C1 segment of cervical spinal cord (tissue), 14 donors: Measurements from ENCODE around the gene SLC52A1.
"Not testable (repeated sequence)": the region's sequence is repeated elsewhere in the genome, so short reads cannot be mapped to it uniquely, and the experiment has no call there.

Experiments
- DNase-seq, 14 donors: peaks; one replicate each; lab custom pipeline; 2025; lab: John Stamatoyannopoulos, UW

The SLC52A1 gene

DNA sequence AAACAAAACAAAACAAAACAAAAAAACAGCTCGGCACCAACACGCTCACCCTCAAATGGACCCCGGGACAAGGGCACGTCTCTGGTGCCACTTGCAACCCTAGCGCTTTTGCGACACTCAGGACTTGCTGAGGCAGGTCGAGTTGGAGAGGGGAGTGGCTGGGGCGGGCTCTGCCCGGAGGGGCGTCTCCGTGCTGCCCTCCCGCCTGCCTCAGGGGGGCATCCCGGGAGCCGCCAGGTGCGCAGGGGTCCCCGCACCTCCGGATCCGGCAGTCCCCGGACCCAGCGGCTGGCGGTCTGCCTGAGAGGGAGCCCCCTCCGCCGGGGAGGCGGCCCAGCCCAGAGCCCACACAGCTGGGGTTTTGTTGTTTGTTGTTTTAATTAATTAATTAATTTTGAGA is at the start of gene SLC52A1:
Gene SLC52A1, minus strand, starts transcription at position 112 of the 400 bp plus-strand sequence. CDS start 820 bp downstream, outside the sequence.
- DNase-seq: no peak

DNA sequence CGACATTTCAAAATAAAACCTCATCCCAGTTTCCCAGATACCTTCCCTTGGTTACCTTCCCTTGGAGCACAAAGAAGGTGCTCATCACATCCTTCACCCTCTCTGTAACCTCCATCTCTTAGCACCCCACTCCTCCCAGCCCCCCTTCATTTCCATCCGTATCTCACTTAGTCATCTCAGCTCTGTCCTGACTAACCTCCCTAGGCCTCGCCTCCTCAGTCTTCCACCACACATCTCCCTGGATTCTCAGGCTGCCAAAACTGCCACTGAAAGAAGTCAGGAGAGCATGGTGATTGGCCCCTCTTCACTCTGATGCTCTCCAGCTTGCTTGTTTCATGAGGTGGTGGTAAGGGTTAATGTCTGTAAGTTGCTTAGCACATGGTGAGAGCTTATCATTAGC is 45.4 kb upstream of the SLC52A1 start:
- DNase-seq: no peak

DNA sequence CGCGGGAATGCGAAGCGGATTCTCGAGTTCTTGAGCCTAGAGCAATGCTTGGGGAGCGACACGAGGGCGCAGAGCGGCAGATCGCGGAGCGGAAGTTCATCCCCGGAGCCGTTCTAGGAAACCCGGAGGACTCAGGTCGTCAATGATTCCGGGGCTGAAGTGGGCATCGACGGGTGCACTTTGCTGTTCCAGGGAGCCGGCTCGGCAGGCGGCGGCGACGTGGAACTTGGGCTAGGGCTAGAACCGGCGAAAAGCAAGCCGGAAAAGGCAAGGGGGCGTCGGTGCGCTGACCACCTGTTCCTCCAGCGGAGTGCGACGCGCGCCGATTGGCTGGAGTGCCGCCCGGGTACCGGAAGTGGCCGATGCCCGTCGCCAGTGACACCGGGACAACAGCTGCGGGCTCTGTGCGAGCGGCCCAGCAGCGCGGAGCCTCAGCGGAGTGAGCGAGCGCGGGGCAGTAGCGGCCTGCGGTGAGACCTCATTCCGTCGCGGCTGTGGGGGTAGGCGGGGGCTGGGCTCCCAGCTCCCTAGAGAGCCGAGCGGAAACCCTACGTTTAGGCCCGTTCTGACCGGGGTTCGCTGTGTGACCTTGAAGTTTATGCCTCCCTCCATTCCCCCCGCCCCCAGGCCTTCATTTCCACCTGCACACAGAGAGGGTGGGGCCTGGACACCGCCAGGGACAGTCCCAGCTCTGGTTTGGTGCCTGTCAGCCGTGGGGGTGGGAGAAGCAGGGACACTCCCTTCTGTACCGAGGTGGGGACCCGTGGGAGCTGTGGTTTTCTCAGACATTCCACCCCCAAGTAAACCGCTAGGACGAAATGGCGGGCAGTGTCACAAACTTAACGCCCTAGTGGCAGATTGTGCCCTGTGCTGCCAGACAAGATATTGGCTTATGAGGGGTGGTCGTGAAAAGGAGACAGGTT is 43.1 kb upstream of the SLC52A1 start, which contains the start of gene ZFP3:
Gene ZFP3, plus strand, starts transcription at position 362 of the 923 bp plus-strand sequence. CDS start 13,038 bp downstream, outside the sequence.
- DNase-seq: peak; percentile 29 to 94 (median 86)

DNA sequence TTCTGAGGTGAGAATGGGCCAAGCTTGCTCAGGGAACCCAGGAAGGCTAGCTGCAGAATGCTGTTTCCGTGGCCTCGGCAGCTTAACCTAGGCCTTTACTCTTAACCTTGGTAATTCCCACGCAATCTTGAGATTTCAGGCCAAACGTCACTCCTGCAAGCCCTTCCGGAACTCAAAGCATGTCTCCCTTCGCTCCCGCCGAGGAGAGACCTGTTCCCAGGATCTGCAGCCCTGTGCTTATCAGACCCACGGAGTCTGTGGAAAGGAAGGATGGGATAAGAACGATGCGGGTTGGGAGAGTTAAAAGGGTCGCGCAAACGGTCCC is 42.5 kb upstream of the SLC52A1 start:
- no peak for DNase-seq

DNA sequence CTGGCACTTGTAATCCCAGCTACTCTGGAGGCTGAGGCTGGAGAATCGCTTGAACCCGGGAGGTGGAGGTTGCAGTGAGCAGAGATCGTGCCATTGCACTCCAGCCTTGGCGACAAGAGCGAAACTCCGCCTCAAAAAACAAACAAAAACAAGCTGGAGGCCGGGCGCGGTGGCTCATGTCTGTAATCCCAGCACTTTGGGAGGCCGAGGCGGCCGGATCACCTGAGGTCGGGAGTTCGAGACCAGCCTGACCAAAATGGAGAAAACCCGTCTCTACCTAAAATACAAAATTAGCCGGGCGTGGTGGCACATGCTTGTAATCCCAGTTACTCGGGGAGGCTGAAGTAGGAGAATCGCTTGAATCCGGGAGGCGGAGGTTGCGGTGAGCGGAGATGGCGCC is 42.0 kb upstream of the SLC52A1 start:
- not testable (repeated sequence) for DNase-seq

DNA sequence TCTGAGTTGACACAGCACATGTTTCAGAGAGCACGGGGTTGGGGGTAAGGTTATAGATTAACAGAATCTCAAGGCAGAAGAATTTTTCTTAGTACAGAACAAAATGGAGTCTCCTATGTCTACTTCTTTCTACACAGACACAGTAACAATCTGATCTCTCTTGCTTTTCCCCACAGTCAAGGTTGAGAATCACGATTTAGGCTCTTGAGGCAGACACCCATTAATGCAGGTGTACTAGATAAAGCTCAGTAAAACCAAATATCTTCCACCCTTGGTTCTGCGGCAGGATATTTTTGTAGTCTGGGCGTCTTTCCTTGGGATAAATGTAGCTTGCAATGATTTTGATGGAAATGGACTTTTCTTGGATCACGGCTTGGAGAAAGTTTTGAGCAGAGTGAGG is 40.2 kb upstream of the SLC52A1 start:
- DNase-seq: not testable (repeated sequence)

DNA sequence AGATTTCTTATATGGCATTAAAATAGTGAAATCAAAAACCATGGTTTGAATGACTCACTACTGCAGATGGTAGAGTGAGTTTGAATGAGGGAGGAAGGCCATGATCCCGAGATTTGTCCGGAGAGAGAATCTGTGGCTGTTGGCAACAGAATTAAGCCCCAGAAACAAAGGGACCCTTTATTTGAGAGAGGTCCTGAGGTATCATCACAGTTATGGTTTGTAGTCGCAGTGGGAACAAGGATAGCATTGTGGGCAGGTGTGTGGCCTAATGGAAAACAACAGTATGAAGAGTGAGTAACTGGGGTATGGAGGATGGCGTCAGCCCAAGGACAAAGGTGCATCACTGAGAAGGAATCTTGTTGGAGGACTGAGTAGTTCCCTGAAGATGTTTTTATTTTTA is 34.5 kb upstream of the SLC52A1 start:
- DNase-seq: no peak

DNA sequence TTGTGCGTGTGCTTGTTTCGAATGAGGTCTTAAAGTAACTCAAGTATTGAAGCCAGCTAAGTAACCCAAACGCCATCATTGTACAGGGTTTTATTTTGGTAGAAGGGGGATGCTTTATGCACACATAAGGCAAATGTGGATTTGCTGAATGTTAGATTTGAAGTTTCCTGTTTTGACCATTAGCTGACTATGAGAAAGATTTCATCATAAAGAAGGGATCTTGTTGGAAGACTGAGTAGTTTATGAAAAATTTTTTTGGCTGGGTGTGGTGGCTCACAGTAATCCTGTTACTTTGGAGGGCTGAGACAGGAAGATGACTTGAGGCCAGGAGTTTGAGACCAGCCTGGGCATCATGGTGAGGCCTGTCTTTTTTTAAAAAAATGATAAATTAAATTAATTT is 33.0 kb upstream of the SLC52A1 start:
- DNase-seq: no peak

DNA sequence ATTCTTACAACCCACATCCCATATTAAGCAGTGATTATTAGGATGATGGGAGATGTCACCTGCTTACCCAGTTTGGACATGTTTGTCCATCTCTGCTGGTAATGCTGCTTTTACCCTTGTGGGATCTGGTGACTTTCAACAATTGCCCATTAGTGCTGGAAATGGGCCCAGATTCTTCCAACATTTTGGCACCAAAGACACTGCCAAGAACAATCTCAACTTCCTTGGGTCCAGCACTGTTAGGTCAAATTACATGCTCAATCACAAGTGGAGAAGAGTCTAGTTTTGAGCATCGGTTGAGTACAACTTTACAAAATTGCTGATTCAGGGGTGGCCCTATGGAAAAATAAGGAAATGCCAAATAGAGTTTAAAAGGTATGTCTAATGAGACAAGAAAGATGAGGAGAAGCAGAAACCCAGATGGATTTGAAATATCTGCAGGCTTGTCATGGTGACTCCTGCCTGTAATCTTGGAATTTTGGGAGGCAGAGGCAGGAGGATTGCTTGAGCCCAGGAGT is 30.1 kb upstream of the SLC52A1 start:
- DNase-seq: no peak

DNA sequence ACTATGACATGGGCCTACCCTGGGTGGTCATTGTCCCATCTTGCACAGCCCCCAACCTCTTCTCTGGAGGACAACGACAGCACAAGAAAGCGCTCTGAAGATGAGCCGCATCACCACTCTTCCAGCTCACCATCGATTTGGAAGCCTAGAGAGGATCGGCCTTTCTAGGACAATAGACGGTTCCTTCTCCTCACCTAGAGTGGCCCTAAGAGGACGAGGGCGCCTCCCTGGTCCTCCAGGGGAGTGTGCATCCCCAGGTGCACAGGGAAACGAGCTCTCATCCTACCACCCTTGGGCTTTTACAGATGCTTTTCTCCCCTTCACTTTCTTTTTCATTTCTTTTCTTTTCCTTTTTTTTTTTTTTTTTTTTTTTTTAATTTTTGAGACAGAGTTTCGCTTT is 20.3 kb upstream of the SLC52A1 start:
- DNase-seq: no peak

DNA sequence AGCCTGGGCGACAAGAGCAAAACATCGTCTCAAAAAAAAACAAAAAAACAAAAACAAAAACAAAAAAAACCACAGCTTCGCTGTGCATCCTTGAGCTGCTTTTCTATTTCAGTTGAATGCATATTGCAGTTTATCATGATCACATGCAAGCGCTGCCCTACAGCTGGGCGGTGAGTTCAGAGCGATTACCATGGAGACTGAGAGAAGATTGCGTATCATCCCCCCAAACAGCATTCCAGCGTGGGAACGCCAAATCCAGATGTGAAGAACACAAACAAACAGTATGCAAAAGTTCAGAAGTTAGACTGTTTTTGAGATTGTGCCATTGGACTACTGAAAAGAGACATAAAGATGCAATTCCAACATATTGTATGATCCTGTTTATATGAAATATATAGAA is 15.1 kb upstream of the SLC52A1 start:
- no peak for DNase-seq

DNA sequence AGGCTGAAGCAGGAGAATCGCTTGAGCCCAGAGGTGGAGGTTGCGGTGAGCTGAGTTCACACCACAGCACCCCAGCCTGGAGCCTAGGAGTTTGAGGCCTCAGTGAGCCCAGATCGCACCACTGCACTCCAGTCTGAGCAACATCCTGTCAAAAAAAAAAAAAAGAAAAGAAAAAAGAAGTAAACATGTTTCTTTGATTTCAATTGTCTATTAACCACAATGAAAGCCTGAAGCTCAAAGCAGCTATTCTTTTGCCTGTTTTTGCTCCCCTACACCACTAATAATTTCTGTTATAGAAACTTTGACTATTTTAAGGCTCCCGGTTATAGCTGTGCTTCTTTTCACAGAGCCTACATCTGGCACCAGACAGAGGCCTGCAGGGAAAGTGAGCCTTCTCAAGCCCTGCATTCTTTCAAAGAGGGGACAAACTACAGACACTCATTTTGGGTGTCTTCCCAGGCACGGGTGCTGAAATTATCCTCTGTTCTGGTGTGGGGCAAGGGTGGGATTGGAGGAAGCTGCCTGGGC is 14.2 kb upstream of the SLC52A1 start:
- no peak for DNase-seq

DNA sequence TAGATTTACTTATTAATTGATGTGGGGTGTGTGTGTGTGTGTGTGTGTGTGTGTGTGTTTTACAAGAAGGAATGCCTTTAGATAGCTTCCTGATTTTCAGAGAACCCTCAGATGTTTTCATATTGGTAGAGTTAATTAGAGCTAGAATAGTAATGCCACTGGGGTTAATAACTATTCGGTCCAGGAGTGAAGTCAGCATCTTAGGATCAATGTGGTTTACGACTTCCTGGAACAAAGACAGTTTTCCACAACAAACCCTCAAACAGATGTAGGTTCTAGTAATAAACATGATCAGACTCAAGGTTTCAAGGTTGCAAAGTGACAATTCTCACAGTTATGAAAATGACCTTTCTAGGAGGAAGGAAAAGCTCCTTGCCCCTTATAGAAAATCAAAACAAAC is 12.2 kb upstream of the SLC52A1 start:
- no peak for DNase-seq

DNA sequence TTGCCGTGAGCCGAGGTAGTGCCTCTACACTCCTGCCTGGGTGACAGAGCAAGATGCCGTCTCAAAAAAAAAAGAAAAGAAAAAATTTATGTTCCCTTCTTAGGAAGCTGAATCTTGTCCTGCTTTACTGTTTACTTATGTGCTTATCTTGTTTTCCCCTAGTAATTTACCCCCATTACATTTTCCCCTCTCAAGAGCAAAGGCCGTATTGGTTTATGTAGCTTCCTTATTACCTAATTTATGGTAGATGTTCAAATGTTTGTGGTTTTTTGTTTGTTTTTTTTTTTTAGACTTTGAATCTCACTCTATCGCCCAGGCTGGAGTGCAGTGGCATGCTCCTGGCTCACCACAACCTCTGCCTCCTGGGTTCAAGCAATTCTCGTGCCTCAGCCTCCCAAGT is 10.3 kb upstream of the SLC52A1 start:
- DNase-seq: no peak

DNA sequence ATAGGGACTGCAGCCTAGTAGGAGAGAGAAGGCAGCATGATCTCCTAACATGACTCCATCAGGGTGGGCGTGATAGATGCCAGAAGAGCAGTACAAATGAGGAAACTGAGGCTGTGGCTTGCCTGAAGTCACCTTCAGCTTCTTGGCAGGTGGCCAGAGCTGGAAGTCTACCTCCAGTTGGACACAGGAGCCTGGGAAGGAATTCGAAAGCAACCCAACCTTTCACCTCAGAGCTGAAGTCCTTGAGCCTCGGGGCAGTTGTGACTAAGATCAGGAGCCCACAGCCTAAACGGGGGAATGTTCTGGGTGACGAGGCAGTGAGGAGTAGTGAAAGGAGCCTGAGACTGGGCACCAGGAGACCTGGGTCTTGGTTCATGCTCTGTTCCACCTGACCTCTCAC is 9.4 kb upstream of the SLC52A1 start:
- no peak for DNase-seq

DNA sequence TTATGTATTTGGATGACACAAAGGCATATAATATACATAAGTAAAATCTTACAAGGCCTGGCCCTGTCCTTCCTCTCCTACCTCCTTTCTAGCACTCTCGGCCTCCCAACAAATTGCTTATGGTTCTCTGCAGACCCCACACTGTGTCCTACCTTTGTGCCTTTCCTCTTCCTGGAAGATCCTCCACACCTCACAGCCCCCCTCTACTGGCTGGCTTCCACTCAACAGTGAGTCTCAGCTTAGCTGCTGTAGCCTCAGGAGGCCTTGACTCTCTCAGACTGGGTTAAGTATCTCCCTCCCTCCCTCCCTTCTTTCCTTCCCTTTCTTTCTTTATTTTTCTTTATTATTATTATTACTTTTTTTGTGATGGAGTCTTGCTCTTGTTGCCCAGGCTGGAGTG is 8.3 kb upstream of the SLC52A1 start:
- DNase-seq: no peak

DNA sequence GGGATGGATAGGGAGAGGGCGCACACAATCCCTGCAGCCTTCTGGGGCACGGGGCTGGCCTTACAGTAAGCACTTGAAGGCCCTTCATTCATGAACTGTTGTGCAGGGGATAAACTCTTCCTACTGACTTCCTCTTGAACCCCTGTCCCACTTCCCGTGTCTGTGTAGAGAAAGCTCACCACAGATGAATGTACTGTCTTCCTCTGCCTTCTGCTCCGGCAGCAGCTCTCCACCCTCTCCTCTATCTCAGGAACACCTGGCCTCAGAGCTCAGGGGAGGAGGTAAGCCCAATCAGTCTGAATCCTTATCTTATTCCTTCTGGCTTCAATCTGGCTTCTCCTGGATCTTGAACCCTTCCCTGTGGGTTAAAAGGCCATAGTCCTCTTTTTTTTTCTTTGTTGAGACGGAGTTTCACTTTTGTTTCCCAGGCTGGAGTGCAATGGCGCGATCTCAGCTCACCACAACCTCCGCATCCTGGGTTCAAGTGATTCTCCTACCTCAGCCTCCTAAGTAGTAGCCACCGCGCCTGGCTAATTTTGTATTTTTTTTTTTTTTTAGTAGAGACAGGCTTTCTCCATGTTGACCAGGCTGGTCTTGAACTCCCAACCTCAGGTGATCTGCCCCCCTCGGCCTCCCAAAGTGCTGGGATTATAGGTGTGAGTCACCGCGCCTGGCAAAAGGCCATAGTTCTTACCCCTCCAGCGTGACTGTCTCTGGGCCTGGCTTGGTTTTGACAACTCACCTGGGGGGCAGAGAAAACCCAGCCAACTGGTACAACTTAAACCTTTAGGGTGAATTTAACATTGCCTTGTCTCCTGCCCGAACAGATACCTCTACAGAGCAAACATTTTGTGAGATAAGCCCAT is 7.2 kb upstream of the SLC52A1 start:
- DNase-seq: no peak

DNA sequence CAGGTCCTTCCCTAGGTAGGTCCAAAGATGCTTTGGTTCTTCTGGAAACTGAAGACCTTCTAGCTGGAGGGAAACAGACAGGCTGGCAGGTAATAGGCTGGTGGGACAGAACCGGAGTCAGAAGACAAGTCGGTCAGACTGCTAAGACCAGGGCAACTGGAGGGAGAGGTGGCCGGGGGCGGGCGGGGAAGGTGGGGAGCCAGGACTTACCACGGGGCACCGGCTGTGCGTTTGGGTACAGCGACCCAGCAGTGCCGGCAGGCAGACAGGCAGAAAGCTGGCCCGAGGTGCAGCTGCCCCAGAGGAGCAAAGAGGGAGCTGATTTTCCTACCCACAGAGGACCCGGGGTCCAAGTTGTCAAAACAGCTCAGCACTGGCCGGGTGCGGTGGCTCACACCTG is 575 bp downstream of the SLC52A1 start:
- DNase-seq: no peak

DNA sequence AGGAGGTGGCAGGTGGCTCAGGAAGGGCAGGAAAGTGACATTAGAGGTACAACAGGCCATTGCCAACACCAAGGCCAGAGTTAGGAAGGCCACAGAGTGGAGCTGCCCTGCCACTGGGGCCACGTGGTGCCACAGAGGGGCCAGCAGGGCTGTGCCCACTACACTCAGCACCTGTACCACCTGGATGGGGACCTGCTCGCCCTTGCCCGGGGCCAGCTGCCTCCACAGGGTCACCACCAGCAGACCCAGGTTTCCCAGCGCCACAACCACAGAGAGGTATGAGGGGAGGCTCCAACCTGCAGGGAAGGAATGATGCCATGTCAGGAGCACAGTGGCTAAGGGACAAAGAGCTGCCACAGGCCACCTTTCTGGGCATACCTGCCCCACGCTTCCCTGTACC is 1.2 kb downstream of the SLC52A1 start:
- no peak for DNase-seq

DNA sequence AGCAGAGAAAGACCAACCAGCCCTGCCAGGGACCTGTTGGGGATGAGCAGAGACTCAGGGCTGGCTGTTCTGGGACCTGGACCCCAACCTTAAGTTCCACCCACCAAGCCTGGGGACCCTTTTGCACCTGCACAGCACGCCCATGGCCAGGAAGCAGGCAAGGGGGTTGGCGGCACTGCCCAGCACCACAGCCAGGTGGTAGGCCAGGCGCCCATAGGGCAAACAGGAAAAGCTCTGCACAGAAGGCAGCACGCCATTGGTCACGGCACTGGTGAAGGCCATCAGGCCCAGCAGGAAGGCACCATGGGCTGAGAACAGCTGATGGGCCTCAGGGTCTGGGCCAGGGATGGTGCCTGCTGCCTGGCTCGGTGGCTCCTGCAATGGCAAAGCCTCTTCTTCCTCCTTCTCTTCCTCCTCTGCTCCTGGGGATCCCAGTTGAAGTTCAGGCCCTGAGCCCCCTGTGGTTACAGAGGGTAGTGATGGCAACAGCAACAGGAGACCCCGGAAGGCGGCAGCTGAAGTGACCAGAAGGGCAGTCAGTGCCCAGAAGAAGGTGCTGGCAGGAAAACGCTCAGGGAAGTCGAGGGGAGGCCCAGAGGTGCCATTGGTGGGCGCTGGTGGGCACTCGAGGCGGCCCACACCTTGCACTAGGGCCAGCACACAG is 1.7 kb downstream of the SLC52A1 start:
- no peak for DNase-seq

DNA sequence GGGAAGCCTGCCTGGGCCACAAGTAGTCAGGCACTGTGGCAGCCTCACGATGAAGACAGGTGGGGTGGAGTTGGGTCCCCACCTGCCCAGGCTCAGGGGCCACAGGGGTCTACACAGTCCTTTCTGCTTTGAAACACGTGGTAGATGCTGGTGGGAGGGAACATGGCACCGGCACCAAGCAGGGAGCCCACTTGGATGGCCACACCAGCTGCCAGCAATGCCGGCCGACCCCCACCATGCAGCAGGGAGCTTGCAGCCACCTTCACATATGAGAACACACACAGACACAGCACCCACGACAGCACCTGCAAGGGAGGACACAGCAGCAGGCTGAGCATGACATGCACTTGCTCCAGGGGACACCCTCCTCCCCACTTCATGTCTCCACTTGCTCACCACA is 2.4 kb downstream of the SLC52A1 start:
- DNase-seq: no peak
